Neuronal stem cell (in vitro differentiated cells): ENCODE results near the gene CLDN3. TPM values are rescaled to one million over a fixed set of nuclear protein-coding genes. Genes with fewer than 3 reads are reported as not detected.
"Not testable (repeated sequence)": the region's sequence is repeated elsewhere in the genome, so short reads cannot be mapped to it uniquely, and the experiment has no call there.

ENCODE experiments used
- DNase-seq: peaks from one replicate; pipeline ENCODE4 v3.0.0-alpha.2; 2013; ENCODE audit warnings: low spot score
- H2AFZ ChIP-seq: one replicate; pipeline ENCODE4 v1.6.1; 2013; ENCODE audit warnings: mild to moderate bottlenecking, low read length, inconsistent platforms
- H2AK5ac ChIP-seq: 2 replicates; pipeline ENCODE4 v1.6.1; 2013; ENCODE audit warnings: low read depth, mild to moderate bottlenecking, inconsistent platforms, low read length, moderate library complexity, mixed read lengths
- H2BK120ac ChIP-seq: 2 replicates; pipeline ENCODE4 v1.6.1; 2013; ENCODE audit warnings: low read depth, mild to moderate bottlenecking, inconsistent platforms, low read length, moderate library complexity, mixed read lengths
- H2BK12ac ChIP-seq: one replicate; pipeline ENCODE4 v1.6.1; 2013; ENCODE audit warnings: low read length, inconsistent platforms
- H2BK15ac ChIP-seq: 2 replicates; pipeline ENCODE4 v1.6.1; 2013; ENCODE audit warnings: mild to moderate bottlenecking, low read length, inconsistent platforms, mixed read lengths
- H2BK5ac ChIP-seq: one replicate; pipeline ENCODE4 v1.6.1; 2013; ENCODE audit warnings: inconsistent platforms, mild to moderate bottlenecking, low read length, moderate library complexity
- H3K14ac ChIP-seq: one replicate; pipeline ENCODE4 v1.6.1; 2013; ENCODE audit warnings: low read length, inconsistent platforms
- H3K18ac ChIP-seq: 2 replicates; pipeline ENCODE4 v1.6.1; 2013; ENCODE audit warnings: low read length, inconsistent platforms
- H3K23ac ChIP-seq: 2 replicates; pipeline ENCODE4 v1.6.1; 2013; ENCODE audit warnings: low read depth, mild to moderate bottlenecking, mixed read lengths, low read length, inconsistent platforms; ENCODE audit not compliant: poor library complexity
- H3K27ac ChIP-seq: replicated peaks from 3 replicates; pipeline ENCODE4 v1.5.1; 2013; ENCODE audit warnings: low read length, inconsistent platforms
- H3K27me3 ChIP-seq, 3 experiments: 2 replicates each; pipeline ENCODE4 v1.6.1; 2013; ENCODE audit warnings: low read length in 3 of 3, mild to moderate bottlenecking in 2 of 3, inconsistent platforms in 1 of 3, low read depth in 1 of 3, mixed read lengths in 1 of 3, moderate library complexity in 1 of 3; ENCODE audit not compliant: control insufficient read depth in 3 of 3, insufficient read depth in 3 of 3
- H3K36me3 ChIP-seq, 2 donors: replicated peaks in 1 of 2; 2 replicates each; pipeline ENCODE4 v1.6.1; 2013; ENCODE audit warnings: low read length in 2 of 2; ENCODE audit not compliant: control insufficient read depth in 2 of 2, insufficient read depth in 2 of 2
- H3K4ac ChIP-seq: 2 replicates; pipeline ENCODE4 v1.6.1; 2013; ENCODE audit warnings: inconsistent platforms, mild to moderate bottlenecking, low read length, moderate library complexity
- H3K4me1 ChIP-seq, 2 donors: 1 replicate in 1 of 2; 2 replicates in 1 of 2; pipeline ENCODE4 v1.6.1; 2013; ENCODE audit warnings: low read length in 2 of 2, low read depth in 1 of 2; ENCODE audit not compliant: control insufficient read depth in 2 of 2, insufficient read depth in 1 of 2
- H3K4me2 ChIP-seq: one replicate; pipeline ENCODE4 v1.6.1; 2013; ENCODE audit warnings: mild to moderate bottlenecking, low read length, inconsistent platforms; ENCODE audit not compliant: insufficient read depth, poor library complexity, severe bottlenecking
- H3K4me3 ChIP-seq, 2 donors: 2 replicates each; pipeline ENCODE4 v1.5.1; 2013; ENCODE audit warnings: low read length in 2 of 2, mild to moderate bottlenecking in 2 of 2, inconsistent platforms in 1 of 2, moderate library complexity in 1 of 2
- H3K79me1 ChIP-seq: one replicate; pipeline ENCODE4 v1.6.1; 2013; ENCODE audit warnings: low read depth, mild to moderate bottlenecking, inconsistent platforms, low read length, moderate library complexity
- H3K9ac ChIP-seq: one replicate; pipeline ENCODE4 v1.6.1; 2013; ENCODE audit warnings: mild to moderate bottlenecking, low read depth, low read length, inconsistent platforms; ENCODE audit not compliant: poor library complexity
- H3K9me3 ChIP-seq, 2 donors: replicated peaks in 1 of 2; 2 replicates each; pipeline versions ENCODE3 to v1.6.1; 2013; ENCODE audit warnings: low read length in 2 of 2, mild to moderate bottlenecking in 2 of 2, inconsistent platforms in 1 of 2, low read depth in 1 of 2, mixed read lengths in 1 of 2, moderate library complexity in 1 of 2; ENCODE audit not compliant: control insufficient read depth in 2 of 2, insufficient read depth in 1 of 2
- H4K8ac ChIP-seq: one replicate; pipeline ENCODE4 v1.6.1; 2013; ENCODE audit warnings: low read depth, mild to moderate bottlenecking, inconsistent platforms, low read length, moderate library complexity
- H4K91ac ChIP-seq: one replicate; pipeline ENCODE4 v1.6.1; 2013; ENCODE audit warnings: low read length, low read depth, mild to moderate bottlenecking, inconsistent platforms; ENCODE audit not compliant: poor library complexity
- WGBS, 2 donors: extraction: QIAGEN DNeasy Blood & Tissue Kit; methylation state at CpG; one replicate each; pipeline ENCODE4 v1.1.7; 2013; ENCODE audit warnings: missing lambda C conversion rate in 2 of 2, mixed read lengths in 1 of 2; ENCODE audit not compliant: insufficient read length in 2 of 2, insufficient replicate concordance in 1 of 2; ENCODE audit errors: extremely low coverage in 2 of 2; 5-methylcytosine and 5-hydroxymethylcytosine counted together
- small RNA-seq: library from polyadenylated mRNA; stranded (forward); fragments of <200 nt; extraction: miRNeasy Mini kit (QIAGEN cat#:217004); gene quantifications from one replicate; pipeline ENCODE3, GENCODE V24; 2013; ENCODE audit not compliant: insufficient read depth

CLDN3 gene

DNA sequence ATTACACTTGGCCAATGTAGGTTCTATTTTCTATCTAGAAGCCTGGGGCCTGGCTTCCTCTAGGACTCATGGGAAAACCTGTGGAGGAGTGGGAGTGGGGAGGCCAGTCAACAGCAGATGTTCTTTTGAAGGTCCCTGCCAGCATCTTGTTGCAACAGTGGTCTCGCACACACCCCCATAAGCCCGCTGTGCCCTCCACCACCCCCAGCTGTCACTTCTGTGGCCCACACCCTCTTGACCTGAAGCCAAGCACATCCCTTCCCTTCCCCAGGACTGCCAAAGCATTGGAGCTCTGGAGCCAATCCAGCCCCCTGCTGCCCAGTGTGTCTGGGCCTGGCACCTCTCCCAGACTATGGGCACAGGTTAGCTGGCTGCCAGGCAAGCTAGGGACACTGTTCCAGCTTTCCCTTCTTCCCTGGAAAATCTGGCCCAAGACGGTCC, 48.7 kb downstream of the CLDN3 start:
- Histone ChIP-seq H3K27me3 (peaks cover 0 to 27% (median 8%) of the 10 kb centered on the region in 3 experiments), H3K14ac (no peak overlapping the region), H3K79me1 (peaks cover 10% of the 10 kb centered on the region), H3K23ac (no peak overlapping the region), H3K4ac (no peak overlapping the region), H3K27ac (no peak overlapping the region), H2AFZ (no peak overlapping the region), H4K8ac (no peak overlapping the region), H3K4me2 (no peak overlapping the region), H3K4me1 (peaks cover 0 to 4% of the 10 kb centered on the region in 2 donors), H3K18ac (peak overlapping the region; percentile 19), H4K91ac (no peak overlapping the region), H2BK12ac (peak overlapping the region; percentile 73), H2BK15ac (peak overlapping the region; percentile 93), H2BK120ac (no peak overlapping the region), H3K9ac (no peak overlapping the region), H3K9me3 (no peaks in the 10 kb centered on the region), H3K36me3 (no peaks in the 10 kb centered on the region), H2AK5ac (peak overlapping the region; percentile 89), H3K4me3 (no peak overlapping the region), H2BK5ac (no peak overlapping the region)
- no CpG with 5 or more reads among the region's 3 CpGs for WGBS, 2 donors
- DNase-seq, result no peak

DNA sequence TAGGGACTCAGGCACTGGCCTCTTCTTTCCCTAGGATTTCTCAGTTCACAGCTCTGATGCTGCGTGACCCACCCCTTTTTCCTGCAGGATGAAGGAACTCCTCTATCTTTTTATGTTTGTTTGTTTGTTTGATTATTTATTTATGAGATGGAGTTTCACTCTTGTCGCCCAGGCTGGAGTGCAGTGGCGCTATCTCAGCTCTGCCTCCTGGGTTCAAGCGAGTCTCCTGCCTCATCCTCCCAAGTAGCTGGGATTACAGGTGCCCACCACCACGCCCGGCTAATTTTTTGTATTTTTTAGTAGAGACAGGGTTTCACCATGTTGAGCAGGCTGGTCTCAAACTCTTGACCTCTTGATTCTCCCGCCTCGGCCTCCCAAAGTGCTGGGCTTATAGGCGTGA, 49.6 kb downstream of the CLDN3 start:
- H3K27me3 ChIP-seq, result peaks cover 0 to 27% (median 8%) of the 10 kb centered on the region in 3 experiments
- H3K36me3 ChIP-seq, H2BK12ac ChIP-seq, H4K8ac ChIP-seq, H2BK5ac ChIP-seq, H2AFZ ChIP-seq, H3K23ac ChIP-seq, H2BK15ac ChIP-seq, H3K18ac ChIP-seq, H3K9ac ChIP-seq, H3K27ac ChIP-seq, H3K4me1 ChIP-seq, H3K9me3 ChIP-seq, H4K91ac ChIP-seq, H3K4me3 ChIP-seq, DNase-seq, H2BK120ac ChIP-seq, H3K4ac ChIP-seq, H3K4me2 ChIP-seq, H3K14ac ChIP-seq: not testable (repeated sequence)
- peak overlapping the region; percentile 1 for H2AK5ac ChIP-seq
- H3K79me1 ChIP-seq, result peaks cover 10% of the 10 kb centered on the region
- WGBS, 2 donors, result no CpG with 5 or more reads among the region's 9 CpGs

DNA sequence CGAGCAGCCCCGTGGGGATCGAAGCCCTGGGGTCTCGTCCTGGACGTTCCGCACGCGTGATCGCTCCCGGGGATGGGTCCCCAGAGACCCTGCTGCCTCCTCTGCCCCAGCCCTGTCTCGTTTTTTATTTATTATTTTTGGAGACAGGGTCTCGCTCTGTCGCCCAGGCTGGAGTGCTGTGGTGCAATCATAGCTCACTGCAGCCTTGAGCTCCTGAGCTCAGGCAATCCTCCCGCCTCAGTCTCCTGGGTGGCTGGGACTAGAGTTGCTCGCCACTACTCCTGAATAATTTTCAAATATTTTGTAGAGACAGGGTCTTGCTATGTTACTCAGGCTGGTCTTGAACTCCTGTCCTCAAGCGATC, 50.3 kb downstream of the CLDN3 start:
- Histone ChIP-seq H3K9ac (no peak overlapping the region), H3K4ac (no peak overlapping the region), H4K91ac (no peak overlapping the region), H3K9me3 (no peaks in the 10 kb centered on the region), H2BK5ac (peak overlapping the region; percentile 39), H3K4me1 (peaks cover 3 to 4% of the 10 kb centered on the region in 2 donors), H3K4me2 (peak overlapping the region; percentile 69), H3K23ac (no peak overlapping the region), H3K14ac (no peak overlapping the region), H4K8ac (no peak overlapping the region), H2BK12ac (no peak overlapping the region), H3K36me3 (no peaks in the 10 kb centered on the region), H2AK5ac (peak overlapping the region; percentile 1), H3K18ac (peak overlapping the region; percentile 76), H3K27ac (no peak overlapping the region), H2BK120ac (no peak overlapping the region), H3K79me1 (peaks cover 10% of the 10 kb centered on the region), H2AFZ (peak overlapping the region; percentile 69), H3K4me3 (peak overlapping the region; percentile 55 to 60), H3K27me3 (peaks cover 0 to 27% (median 8%) of the 10 kb centered on the region in 3 experiments), H2BK15ac (no peak overlapping the region)
- no CpG with 5 or more reads among the region's 16 CpGs for WGBS, 2 donors
- no peak for DNase-seq

Small RNAs within 50 kb of the gene (small RNA-seq; reads per million reads assigned to genes)
- not detected for gene RN7SL265P
